HepG2 (cell line): Measurements from ENCODE around the gene HTR1D. TPM values are rescaled to one million over a fixed set of nuclear protein-coding genes. Genes with fewer than 3 reads are reported as not detected.
A peak's percentile ranks its signal among the peaks of the same experiment; 100 is the strongest.

Experiments
- DMTF1 ChIP-seq: sonication (generic); formaldehyde crosslinking; IDR thresholded peaks from 2 replicates; pipeline ENCODE4 v1.4.0; 2020; ENCODE audit warnings: mild to moderate bottlenecking, missing genetic modification reagents
- ELF3 ChIP-seq: IDR thresholded peaks from 2 replicates; pipeline ENCODE4 v1.6.1; 2016; ENCODE audit warnings: missing genetic modification reagents, missing compliant biosample characterization
- HOXD1 ChIP-seq: sonication (generic); formaldehyde crosslinking; IDR thresholded peaks from 2 replicates; pipeline ENCODE4 v1.5.0; 2020; ENCODE audit warnings: missing genetic modification reagents
- MAFG ChIP-seq: sonication (generic); formaldehyde crosslinking; IDR thresholded peaks from 2 replicates; pipeline ENCODE4 v1.5.1; 2020; ENCODE audit warnings: mild to moderate bottlenecking, missing genetic modification reagents
- NCOR1 ChIP-seq: fragments of 200-600 bp; sonication (generic); IDR thresholded peaks from 2 replicates; pipeline ENCODE4 v1.7.0; 2017; ENCODE audit warnings: antibody characterized with exemption, low read length, borderline replicate concordance
- NFRKB ChIP-seq: fragments of 450-650 bp; IDR thresholded peaks from 2 replicates; pipeline ENCODE4 v1.6.1; 2017
- PAXIP1 ChIP-seq: sonication (generic); formaldehyde crosslinking; conservative IDR thresholded peaks from 2 replicates; pipeline ENCODE4 v1.4.0; 2020; ENCODE audit warnings: mild to moderate bottlenecking, missing genetic modification reagents, moderate library complexity
- RERE ChIP-seq: IDR thresholded peaks from 2 replicates; pipeline ENCODE4 v1.6.1; 2016; ENCODE audit warnings: low read depth, missing genetic modification reagents, missing compliant biosample characterization
- SNAPC2 ChIP-seq: sonication (generic); formaldehyde crosslinking; IDR thresholded peaks from 2 replicates; pipeline ENCODE4 v1.8.1; 2022; ENCODE audit warnings: mild to moderate bottlenecking, missing genetic modification reagents
- SRF ChIP-seq: IDR thresholded peaks from 2 replicates; pipeline ENCODE4 v1.6.1; 2011; ENCODE audit warnings: mild to moderate bottlenecking, low read depth, low read length, moderate library complexity
- ZBTB46 ChIP-seq: sonication (generic); formaldehyde crosslinking; IDR thresholded peaks from 2 replicates; pipeline ENCODE4 v1.4.0; 2020; ENCODE audit warnings: mild to moderate bottlenecking, missing genetic modification reagents, borderline replicate concordance
- ZFYVE20 ChIP-seq: sonication (generic); formaldehyde crosslinking; IDR thresholded peaks from 2 replicates; pipeline ENCODE4 v1.8.0; 2023; ENCODE audit warnings: low read depth, mild to moderate bottlenecking, moderate library complexity, missing genetic modification reagents, borderline replicate concordance
- ZNF136 ChIP-seq: sonication (generic); formaldehyde crosslinking; IDR thresholded peaks from 2 replicates; pipeline ENCODE4 v1.8.1; 2022; ENCODE audit warnings: low read depth, mild to moderate bottlenecking, moderate library complexity, missing genetic modification reagents
- ZNF232 ChIP-seq: sonication (generic); formaldehyde crosslinking; IDR thresholded peaks from 2 replicates; pipeline ENCODE4 v1.4.0; 2020; ENCODE audit warnings: missing genetic modification reagents, borderline replicate concordance
- ZNF44 ChIP-seq: sonication (generic); formaldehyde crosslinking; IDR thresholded peaks from 2 replicates; pipeline ENCODE4 v1.5.1; 2020; ENCODE audit warnings: mild to moderate bottlenecking, missing genetic modification reagents
- ZNF496 ChIP-seq: sonication (generic); formaldehyde crosslinking; IDR thresholded peaks from 2 replicates; pipeline ENCODE4 v1.8.1; 2023; ENCODE audit warnings: mild to moderate bottlenecking, moderate library complexity, missing genetic modification reagents; ENCODE audit not compliant: insufficient replicate concordance
- ZNF616 ChIP-seq: sonication (generic); formaldehyde crosslinking; IDR thresholded peaks from 2 replicates; pipeline ENCODE4 v1.5.0; 2020; ENCODE audit warnings: low read depth, mild to moderate bottlenecking, missing genetic modification reagents
- ZNF792 ChIP-seq: IDR thresholded peaks from 2 replicates; pipeline ENCODE4 v1.6.1; 2016
- polyA plus RNA-seq, 8 experiments: library from polyadenylated mRNA; depleted of rRNA in 3 of 8; stranded (reverse) in 7 of 8; unstranded in 1 of 8; fragments of >200 nt; fragmentation: Illumina TruSeq in 4 of 8; extraction: Trizol in 4 of 8; gene quantifications; 2 replicates each; pipeline versions ENCODE4 v1.2.1 to v1.2.3, GENCODE V29; 2011 to 2016; ENCODE audit warnings: low read depth in 4 of 8, missing spikeins in 1 of 8, mixed read lengths in 1 of 8; ENCODE audit not compliant: insufficient read depth in 1 of 8
- total RNA-seq, 5 experiments: library from RNA; depleted of rRNA; stranded (reverse); fragments of >200 nt; fragmentation: Illumina TruSeq; extraction: Trizol; gene quantifications; 2 replicates each; pipeline ENCODE4 v1.2.3, GENCODE V29; 2016; ENCODE audit warnings: low read depth in 1 of 5

HTR1D gene
- total and polyA plus RNA-seq, 2 of the 13 experiments (the other 11 are each of a cell fraction or from before 2014, with no cell fraction given) = 0.04 to 0.07 TPM

- TF ChIP-seq DMTF1 (CRISPR knock-in tag) (no peak), ELF3 (CRISPR knock-in tag) (peak; percentile 53; the same call in 1 of the 2 replicates), HOXD1 (CRISPR knock-in tag) (no peak), ZNF136 (CRISPR knock-in tag) (no peak), RERE (CRISPR knock-in tag) (no peak), NCOR1 (no peak; the same call in 1 of the 2 replicates), ZNF792 (CRISPR knock-in tag) (no peak), SRF (no peak), ZNF496 (CRISPR knock-in tag) (no peak), ZNF232 (no peak), ZBTB46 (CRISPR knock-in tag) (no peak), SNAPC2 (CRISPR knock-in tag) (no peak), ZNF616 (no peak), NFRKB (no peak), MAFG (CRISPR knock-in tag) (no peak), ZNF44 (CRISPR knock-in tag) (no peak), ZFYVE20 (CRISPR knock-in tag) (no peak), PAXIP1 (CRISPR knock-in tag) (peak; percentile 78)
Measured at GRCh38 chr1:23149114-23149513, 68.2 kb downstream of the HTR1D start (continued).
